ENCODE measurements around the gene PBX3.

The PBX3 gene

GRCh38 chr9:125950880-125951471, 203.8 kb downstream of the PBX3 start:
- DNase-seq (ENCODE audit: low read depth in 2 of 2) = no peak

GRCh38 chr9:125953314-125954019, 206.3 kb downstream of the PBX3 start:
- no peak for DNase-seq (ENCODE audit: low read depth in 2 of 2)

GRCh38 chr9:125956102-125956501, 208.9 kb downstream of the PBX3 start:
- no peak for DNase-seq (ENCODE audit: low read depth in 2 of 2)

GRCh38 chr9:125959315-125959714, 212.1 kb downstream of the PBX3 start:
- no peak for DNase-seq (ENCODE audit: low read depth in 2 of 2)

GRCh38 chr9:125959951-125960619, 212.9 kb downstream of the PBX3 start:
- DNase-seq (ENCODE audit: low read depth in 2 of 2) = no peak

- DNase-seq (ENCODE audit: low read depth in 2 of 2) = no peak
Observed at GRCh38 chr9:125960626-125961025, 213.5 kb downstream of the PBX3 start.

GRCh38 chr9:125961072-125961471, 213.9 kb downstream of the PBX3 start:
- no peak for DNase-seq (ENCODE audit: low read depth in 2 of 2)

GRCh38 chr9:125963932-125964331, 216.8 kb downstream of the PBX3 start:
- DNase-seq (ENCODE audit: low read depth in 2 of 2) = no peak

GRCh38 chr9:125964702-125965225, 217.6 kb downstream of the PBX3 start:
- DNase-seq (ENCODE audit: low read depth in 2 of 2) = no peak

GRCh38 chr9:125965477-125965876, 218.3 kb downstream of the PBX3 start:
- no peak for DNase-seq (ENCODE audit: low read depth in 2 of 2)

GRCh38 chr9:125966466-125966865, 219.3 kb downstream of the PBX3 start:
- no peak for DNase-seq (ENCODE audit: low read depth in 2 of 2)

- no peak for DNase-seq (ENCODE audit: low read depth in 2 of 2)
Observed at GRCh38 chr9:125966959-125967711, 220.0 kb downstream of the PBX3 start.

GRCh38 chr9:125968714-125969374, 221.7 kb downstream of the PBX3 start:
- no peak for DNase-seq (ENCODE audit: low read depth in 2 of 2)

GRCh38 chr9:125969462-125969861, 222.3 kb downstream of the PBX3 start:
- no peak for DNase-seq (ENCODE audit: low read depth in 2 of 2)

GRCh38 chr9:125969868-125970267, 222.7 kb downstream of the PBX3 start:
- DNase-seq (ENCODE audit: low read depth in 2 of 2) = no peak

- no peak for DNase-seq (ENCODE audit: low read depth in 2 of 2)
Observed at GRCh38 chr9:125970340-125970739, 223.2 kb downstream of the PBX3 start.

- DNase-seq (ENCODE audit: low read depth in 2 of 2) = no peak
Observed at GRCh38 chr9:125971050-125971449, 223.9 kb downstream of the PBX3 start.

- DNase-seq (ENCODE audit: low read depth in 2 of 2) = no peak
Observed at GRCh38 chr9:125972012-125972729, 225.0 kb downstream of the PBX3 start.

- no peak for DNase-seq (ENCODE audit: low read depth in 2 of 2)
Observed at GRCh38 chr9:125973547-125973946, 226.4 kb downstream of the PBX3 start.

GRCh38 chr9:125974705-125975104, 227.5 kb downstream of the PBX3 start:
- no peak for DNase-seq (ENCODE audit: low read depth in 2 of 2)

- no peak for DNase-seq (ENCODE audit: low read depth in 2 of 2)
Observed at GRCh38 chr9:125977223-125977622, 230.1 kb downstream of the PBX3 start.

All from stimulated activated CD4-positive, alpha-beta T cell treated with anti-CD3 and anti-CD28 coated beads, Interleukin-12 subunit alpha, Interleukin-12 subunit beta, amount 100 ng/mL, for 24 hours (primary cell).